ENCODE results near the gene SNX7. TPM values are rescaled to one million over a fixed set of nuclear protein-coding genes. Genes with fewer than 3 reads are reported as not detected.

Gene SNX7
- total RNA-seq, 3 donors from 2014 or later: 22.6 to 31.5 (median 24.0) TPM

GRCh38 chr1:98794196-98794886, 132.8 kb downstream of the SNX7 start:
- no peak overlapping the region for H3K27ac ChIP-seq
- intact Hi-C loops (cut with DNase I; ENCODE audit: low total_unique reads): no loop called here
- TF ChIP-seq POLR2AphosphoS5 (IDR thresholded peaks at IDR 0.05): no peak
- TF ChIP-seq CTCF (IDR thresholded peaks at IDR 0.05): peak; percentile 23 to 48 (median 25)
- H3K4me3 ChIP-seq: no peak overlapping the region
- DNase-seq (ENCODE audit: low spot score in 2 of 2): no peak
- no peaks in the 10 kb centered on the region for H3K36me3 ChIP-seq
- H3K4me1 ChIP-seq: no peaks in the 10 kb centered on the region
- H3K9me3 ChIP-seq: no peaks in the 10 kb centered on the region
- H3K27me3 ChIP-seq: no peaks in the 10 kb centered on the region

GRCh38 chr1:98796049-98796448, 134.5 kb downstream of the SNX7 start:
- H3K36me3 ChIP-seq: no peaks in the 10 kb centered on the region
- intact Hi-C loops (cut with DNase I; ENCODE audit: low total_unique reads): no loop called here
- H3K9me3 ChIP-seq: no peaks in the 10 kb centered on the region
- H3K4me3 ChIP-seq: no peak overlapping the region
- no peak for DNase-seq (ENCODE audit: low spot score in 2 of 2)
- H3K27me3 ChIP-seq: no peaks in the 10 kb centered on the region
- no peaks in the 10 kb centered on the region for H3K4me1 ChIP-seq
- TF ChIP-seq POLR2AphosphoS5 (IDR thresholded peaks at IDR 0.05) (no peak), POLR2A (IDR thresholded peaks at IDR 0.05) (no peak), CTCF (IDR thresholded peaks at IDR 0.05) (no peak)
- no peak overlapping the region for H3K27ac ChIP-seq

GRCh38 chr1:98797506-98797905, 136.0 kb downstream of the SNX7 start:
- intact Hi-C loops (cut with DNase I; ENCODE audit: low total_unique reads): no loop called here
- H3K9me3 ChIP-seq: no peaks in the 10 kb centered on the region
- DNase-seq (ENCODE audit: low spot score in 2 of 2): no peak
- no peaks in the 10 kb centered on the region for H3K36me3 ChIP-seq
- no peak overlapping the region for H3K27ac ChIP-seq
- no peaks in the 10 kb centered on the region for H3K27me3 ChIP-seq
- no peak for TF ChIP-seq POLR2A (IDR thresholded peaks at IDR 0.05)
- no peak for TF ChIP-seq CTCF (IDR thresholded peaks at IDR 0.05)
- TF ChIP-seq POLR2AphosphoS5 (IDR thresholded peaks at IDR 0.05): no peak
- H3K4me3 ChIP-seq: no peak overlapping the region
- no peaks in the 10 kb centered on the region for H3K4me1 ChIP-seq

All from breast epithelium (tissue), 4 donors.